SK-MEL-5 (cell line): ENCODE data around the gene SARS2. TPM values are rescaled to one million over a fixed set of nuclear protein-coding genes. Genes with fewer than 3 reads are reported as not detected.
"Not testable (repeated sequence)": the region's sequence is repeated elsewhere in the genome, so short reads cannot be mapped to it uniquely, and the experiment has no call there.

Source experiments
- DNase-seq: peaks from one replicate; pipeline ENCODE4 v3.0.0-alpha.2; 2016; ENCODE audit warnings: low read depth, low spot score
- in situ Hi-C: cut with HindIII; loops from 2 replicates; pipeline ENCODE4 v1.10.0; 2016; ENCODE audit warnings: low sequenced_read_pairs, high pct_unique_total_duplicates, low pct_unique_long_range_greater_than_20kb
- total RNA-seq: library from RNA; depleted of rRNA; stranded (reverse); fragments of >200 nt; shearing (Covaris generic); gene quantifications from 2 replicates; pipeline ENCODE4 v1.2.3, GENCODE V29; 2014

Gene SARS2
- total RNA-seq, 1 experiment from 2014 or later = 19.0 TPM

GRCh38 chr19:38952395-38953165 lies 22.0 kb upstream of the SARS2 start:
- peak; percentile 44 for DNase-seq
- in situ Hi-C loops = no loop called here

- in situ Hi-C loops = no loop called here
- DNase-seq = no peak
These were observed 20.6 kb upstream of the SARS2 start for GRCh38 chr19:38951187-38951586.

- no peak for DNase-seq
- in situ Hi-C loops = no loop called here
These were observed 19.2 kb upstream of the SARS2 start for GRCh38 chr19:38949580-38950367.

- in situ Hi-C loops = no loop called here
- no peak for DNase-seq
These were observed 15.9 kb upstream of the SARS2 start for GRCh38 chr19:38946229-38947010.

GRCh38 chr19:38945562-38946228 lies 15.1 kb upstream of the SARS2 start:
- in situ Hi-C loops = no loop called here
- no peak for DNase-seq

GRCh38 chr19:38944981-38945506 lies 14.5 kb upstream of the SARS2 start:
- in situ Hi-C loops = no loop called here
- peak; percentile 28 for DNase-seq

- in situ Hi-C loops = no loop called here
- no peak for DNase-seq
These were observed 12.1 kb upstream of the SARS2 start for GRCh38 chr19:38942471-38943181.

- DNase-seq = no peak
- in situ Hi-C loops = no loop called here
These were observed 11.4 kb upstream of the SARS2 start for GRCh38 chr19:38941979-38942378.

GRCh38 chr19:38941466-38941865 lies 10.9 kb upstream of the SARS2 start:
- DNase-seq, in situ Hi-C loops: not testable (repeated sequence)

GRCh38 chr19:38939957-38940356 lies 9.4 kb upstream of the SARS2 start:
- DNase-seq = no peak
- in situ Hi-C loops = no loop called here

- in situ Hi-C loops = no loop called here
- no peak for DNase-seq
These were observed 3.0 kb upstream of the SARS2 start for GRCh38 chr19:38933544-38933943.

- in situ Hi-C loops = no loop called here
- DNase-seq = peak; percentile 62
These were observed 2.0 kb upstream of the SARS2 start for GRCh38 chr19:38932425-38933179.

GRCh38 chr19:38931521-38931793 lies 894 bp upstream of the SARS2 start:
- DNase-seq = no peak
- in situ Hi-C loops = no loop called here

- in situ Hi-C loops = no loop called here
- peak; percentile 99 for DNase-seq
These were observed 385 bp upstream of the SARS2 start, which contains the start of gene MRPS12 for GRCh38 chr19:38930776-38931520. Gene MRPS12 (plus strand): TSS chr19:38930944. CDS start chr19:38931295, 351 bp downstream.

- in situ Hi-C loops = no loop called here
- DNase-seq = no peak
These were observed 2.1 kb downstream of the SARS2 start for GRCh38 chr19:38928391-38929001.
